ENCODE results near the gene PARD3. TPM values are rescaled to one million over a fixed set of nuclear protein-coding genes. Genes with fewer than 3 reads are reported as not detected.

The PARD3 gene
- total RNA-seq, 4 donors from 2014 or later = 27.3 to 65.3 (median 55.6) TPM

- no peaks in the 10 kb centered on the region for H3K9me3 ChIP-seq
- TF ChIP-seq CTCF (IDR thresholded peaks at IDR 0.05) (no peak), POLR2AphosphoS5 (IDR thresholded peaks at IDR 0.05) (no peak), EP300 (IDR thresholded peaks at IDR 0.05; ENCODE audit: low read depth) (no peak), POLR2A (IDR thresholded peaks at IDR 0.05) (no peak)
- DNase-seq = no peak
- intact Hi-C loops (cut with DNase I; ENCODE audit: low total_unique reads) (loop anchor here (5.0 kb wide), 2 partner anchors 95 to 150 kb away; no protein-coding TSS in a partner anchor), in situ Hi-C loops (cut with MboI; ENCODE audit: low pct_ligation_motif_present in 1 of 4, low pct_unique_long_range_greater_than_20kb in 1 of 4, low sequenced_read_pairs in 3 of 4) (no loop called here)
- 95 to 96% methylated on average over 10 to 16 of the region's 16 CpGs for WGBS, 2 donors (ENCODE audit: low coverage in 1 of 2)
- no peaks in the 10 kb centered on the region for H3K27me3 ChIP-seq
- no peak overlapping the region for H3K27ac ChIP-seq
- H3K4me3 ChIP-seq = no peak overlapping the region
- no peaks in the 10 kb centered on the region for H3K36me3 ChIP-seq
- peaks cover 0 to 30% (median 24%) of the 10 kb centered on the region in 4 donors for H3K4me1 ChIP-seq
Observed at GRCh38 chr10:34817054-34817453, 2.0 kb upstream of the PARD3 start.

DNA sequence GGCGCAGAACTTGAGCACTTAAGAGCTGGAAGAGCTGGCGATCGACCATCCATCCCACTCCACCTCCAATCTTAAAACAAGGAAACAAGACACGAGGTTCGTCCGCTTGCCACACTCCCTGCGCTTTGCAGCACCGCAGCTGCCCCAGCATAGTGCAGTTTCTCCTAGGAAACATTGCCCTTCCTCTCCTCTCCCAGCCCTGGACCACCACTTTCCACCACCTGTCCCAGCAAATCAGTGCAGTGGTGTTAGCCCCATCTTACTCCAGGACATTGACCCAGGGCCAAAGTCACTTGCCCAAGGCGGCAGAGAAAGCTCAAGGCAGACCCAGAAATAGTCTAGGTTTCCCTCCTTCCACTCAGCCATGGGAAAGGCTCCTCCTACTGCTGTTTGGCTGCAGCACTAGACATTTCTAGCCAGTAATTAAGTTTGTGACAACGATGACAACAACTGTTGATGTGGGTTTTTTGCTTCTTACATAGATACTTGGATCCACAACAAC is 1.5 kb upstream of the PARD3 start:
- 3 to 7% methylated on average over 6 to 10 of the region's 10 CpGs for WGBS, 2 donors (ENCODE audit: low coverage in 1 of 2)

DNA sequence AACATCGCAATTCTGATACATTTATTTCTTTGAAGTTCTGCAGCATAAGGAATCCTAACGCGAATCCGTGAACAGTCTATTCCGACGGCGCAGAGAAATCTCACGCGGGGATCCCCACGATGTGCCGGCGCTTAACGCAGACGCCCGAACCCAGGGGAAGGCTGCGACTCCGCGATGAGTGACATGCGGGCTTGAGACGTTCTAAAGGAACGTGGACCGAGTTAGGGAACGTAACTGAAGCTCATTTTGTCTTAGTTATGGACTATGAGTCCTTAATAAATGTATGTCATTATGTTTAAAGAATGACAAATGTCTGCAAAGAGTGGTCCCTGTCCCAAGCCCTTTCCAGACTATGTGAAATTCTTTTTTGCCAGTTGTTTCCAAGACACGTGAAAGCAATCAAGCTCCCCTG is 995 bp upstream of the PARD3 start:
- Histone ChIP-seq H3K9me3 (no peaks in the 10 kb centered on the region), H3K4me3 (peak overlapping the region; percentile 44 to 98 (median 86)), H3K27me3 (no peaks in the 10 kb centered on the region), H3K36me3 (no peaks in the 10 kb centered on the region), H3K4me1 (peaks cover 0 to 31% (median 24%) of the 10 kb centered on the region in 4 donors), H3K27ac (peak overlapping the region; percentile 91 to 95 (median 94))
- TF ChIP-seq EP300 (IDR thresholded peaks at IDR 0.05; ENCODE audit: low read depth) (no peak), POLR2A (IDR thresholded peaks at IDR 0.05) (no peak), CTCF (IDR thresholded peaks at IDR 0.05) (no peak), POLR2AphosphoS5 (IDR thresholded peaks at IDR 0.05) (no peak)
- whole genome bisulfite sequencing, 2 donors (ENCODE audit: low coverage in 1 of 2) = 5 to 7% methylated on average over 5 to 24 of the region's 24 CpGs
- in situ Hi-C loops (cut with MboI; ENCODE audit: low pct_ligation_motif_present in 1 of 4, low pct_unique_long_range_greater_than_20kb in 1 of 4, low sequenced_read_pairs in 3 of 4) = no loop called here
- intact Hi-C loops (cut with DNase I; ENCODE audit: low total_unique reads) = loop anchor here (5.0 kb wide), 2 partner anchors 94 to 149 kb away; no protein-coding TSS in a partner anchor
- DNase-seq = peak; percentile 11

More for the DNA sequence above, 1.5 kb upstream of the PARD3 start:
- no peaks in the 10 kb centered on the region for H3K9me3 ChIP-seq
- H3K4me3 ChIP-seq = peak overlapping the region in 3 of 4 donors; percentile 78 to 98 (median 94)
- in situ Hi-C loops (cut with MboI; ENCODE audit: low pct_ligation_motif_present in 1 of 4, low pct_unique_long_range_greater_than_20kb in 1 of 4, low sequenced_read_pairs in 3 of 4) = no loop called here
- peaks cover 0 to 31% (median 24%) of the 10 kb centered on the region in 4 donors for H3K4me1 ChIP-seq
- H3K27ac ChIP-seq = peak overlapping the region; percentile 91 to 95 (median 94)
- H3K36me3 ChIP-seq = no peaks in the 10 kb centered on the region
- TF ChIP-seq CTCF (IDR thresholded peaks at IDR 0.05) (no peak), EP300 (IDR thresholded peaks at IDR 0.05; ENCODE audit: low read depth) (no peak), POLR2A (IDR thresholded peaks at IDR 0.05) (no peak), POLR2AphosphoS5 (IDR thresholded peaks at IDR 0.05) (no peak)
- H3K27me3 ChIP-seq = no peaks in the 10 kb centered on the region
- intact Hi-C loops (cut with DNase I; ENCODE audit: low total_unique reads) = loop anchor here (5.0 kb wide), 2 partner anchors 94 to 149 kb away; no protein-coding TSS in a partner anchor
- peak; percentile 36 for DNase-seq

DNA sequence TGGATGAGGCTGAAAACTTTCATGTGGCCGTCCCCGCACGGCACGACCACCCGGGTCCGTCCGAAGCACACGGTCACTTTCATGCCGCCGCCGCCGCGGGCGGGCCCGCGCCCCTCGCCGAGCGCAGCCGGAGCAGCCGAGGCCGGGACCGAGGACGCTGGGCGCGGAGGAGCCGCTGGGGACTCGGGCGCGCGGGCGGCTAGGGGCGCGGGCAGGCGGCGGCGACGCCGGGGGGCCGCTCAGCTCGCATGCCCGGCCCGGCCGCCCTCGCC is 247 bp downstream of the PARD3 start:
- intact Hi-C loops (cut with DNase I; ENCODE audit: low total_unique reads) (loop anchor here (5.0 kb wide), 2 partner anchors 93 to 148 kb away; no protein-coding TSS in a partner anchor), in situ Hi-C loops (cut with MboI; ENCODE audit: low pct_ligation_motif_present in 1 of 4, low pct_unique_long_range_greater_than_20kb in 1 of 4, low sequenced_read_pairs in 3 of 4) (no loop called here)
- Histone ChIP-seq H3K36me3 (no peaks in the 10 kb centered on the region), H3K4me1 (peaks cover 0 to 31% (median 24%) of the 10 kb centered on the region in 4 donors), H3K27me3 (no peaks in the 10 kb centered on the region), H3K27ac (peak overlapping the region; percentile 91 to 95 (median 94)), H3K4me3 (peak overlapping the region; percentile 78 to 98 (median 91)), H3K9me3 (no peaks in the 10 kb centered on the region)
- DNase-seq = no peak
- 1% methylated on average over 24 of the region's 45 CpGs; no CpG with 5 or more reads in 1 of the 2 donors for WGBS, 2 donors (ENCODE audit: low coverage in 1 of 2)
- TF ChIP-seq CTCF (IDR thresholded peaks at IDR 0.05) = no peak
- TF ChIP-seq POLR2AphosphoS5 (IDR thresholded peaks at IDR 0.05) = no peak
- no peak for TF ChIP-seq POLR2A (IDR thresholded peaks at IDR 0.05)
- no peak for TF ChIP-seq EP300 (IDR thresholded peaks at IDR 0.05; ENCODE audit: low read depth)
